ENCODE results near the gene CAMTA1.

The CAMTA1 gene

DNA sequence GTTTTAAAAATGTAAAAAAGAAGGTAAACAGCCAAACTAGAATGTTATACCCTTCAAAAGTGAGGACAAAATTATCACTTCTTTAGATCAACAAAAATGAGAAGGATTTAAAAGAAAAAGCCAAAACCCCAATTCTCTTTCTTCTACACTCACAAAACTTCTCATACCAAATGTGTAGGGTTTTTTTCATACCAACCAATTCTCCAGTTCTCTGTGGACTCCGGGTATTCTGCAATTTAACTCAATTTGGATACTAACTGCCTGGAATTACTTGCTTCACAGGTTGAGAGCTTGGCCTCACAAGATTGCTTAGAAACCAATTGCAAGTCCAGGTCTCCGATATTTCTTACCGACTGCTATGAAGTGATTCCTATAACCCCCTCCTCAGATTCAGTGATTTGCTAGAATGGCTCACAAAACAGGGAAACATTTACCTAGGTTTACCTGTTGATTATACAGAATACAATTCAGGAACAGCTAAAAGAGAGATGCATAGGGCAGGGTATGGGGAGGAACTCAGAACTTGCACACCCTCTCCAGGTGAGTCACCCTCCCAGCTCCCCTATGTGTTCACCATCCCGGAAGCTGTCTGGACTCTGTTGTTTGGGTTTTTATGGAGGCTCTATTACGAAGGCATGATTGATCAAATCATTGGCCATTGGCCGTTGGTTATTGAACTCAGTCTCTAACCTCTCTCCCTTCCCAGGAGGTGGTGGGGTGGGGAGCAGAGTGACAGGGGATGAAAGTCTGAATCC lies 67.1 kb downstream of the CAMTA1 start:
- DNase-seq (ENCODE audit: low spot score): no peak

DNA sequence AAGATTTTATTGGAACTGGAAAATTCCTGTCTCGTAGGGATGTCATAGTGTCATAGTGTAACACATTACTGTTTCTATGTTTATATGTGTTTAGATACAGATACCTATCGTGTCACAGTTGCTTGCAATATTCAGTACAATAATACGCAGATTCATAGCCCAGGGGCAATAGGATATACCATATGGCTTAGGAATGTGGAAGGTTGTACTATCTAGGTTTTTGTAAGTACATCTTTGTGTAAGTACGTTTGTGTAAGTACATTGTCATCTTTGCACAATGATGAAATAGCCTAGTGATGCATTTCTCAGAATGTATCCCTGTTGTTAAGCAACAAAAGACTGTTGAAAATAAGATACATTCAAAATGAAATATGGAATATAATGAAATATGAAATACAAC lies 68.9 kb downstream of the CAMTA1 start:
- no peak for DNase-seq (ENCODE audit: low spot score)

DNA sequence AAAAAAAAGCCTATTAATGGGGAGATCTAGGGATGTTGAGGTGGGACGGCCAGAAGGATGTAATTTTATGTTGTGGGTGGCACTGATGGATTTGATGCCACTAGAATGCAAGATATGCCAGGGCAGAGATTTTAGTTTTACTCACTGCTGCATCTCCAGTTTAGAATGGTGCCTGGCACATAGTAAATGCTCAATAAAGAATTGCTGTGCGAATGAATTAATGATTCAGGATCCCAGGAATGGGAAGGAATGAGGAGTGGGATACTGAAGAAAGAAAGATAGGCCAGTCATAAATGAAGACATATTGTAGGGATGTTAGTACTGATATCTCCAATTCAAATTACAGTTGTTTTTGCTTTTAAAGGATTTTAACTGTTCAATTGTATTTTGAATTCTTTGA lies 72.6 kb downstream of the CAMTA1 start:
- DNase-seq (ENCODE audit: low spot score): no peak

DNA sequence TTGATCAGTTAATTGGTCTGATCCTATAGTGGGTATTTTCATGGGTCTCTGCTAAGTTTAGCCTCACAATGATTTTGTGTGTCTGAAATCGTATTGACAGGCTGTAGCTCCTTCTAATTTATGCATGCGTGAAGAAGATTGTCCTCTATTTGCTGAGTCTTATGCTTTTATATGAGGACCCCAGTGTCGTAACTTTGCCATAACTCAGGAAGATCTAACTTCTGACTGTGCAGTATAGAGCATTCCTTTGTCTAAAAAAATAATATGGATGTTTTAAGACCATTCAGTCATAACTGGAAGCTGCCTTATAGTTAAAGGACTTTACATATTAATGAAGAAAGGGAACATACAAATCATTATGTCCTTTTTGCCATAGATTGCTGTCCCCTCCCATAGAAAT lies 73.3 kb downstream of the CAMTA1 start:
- no peak for DNase-seq (ENCODE audit: low spot score)

DNA sequence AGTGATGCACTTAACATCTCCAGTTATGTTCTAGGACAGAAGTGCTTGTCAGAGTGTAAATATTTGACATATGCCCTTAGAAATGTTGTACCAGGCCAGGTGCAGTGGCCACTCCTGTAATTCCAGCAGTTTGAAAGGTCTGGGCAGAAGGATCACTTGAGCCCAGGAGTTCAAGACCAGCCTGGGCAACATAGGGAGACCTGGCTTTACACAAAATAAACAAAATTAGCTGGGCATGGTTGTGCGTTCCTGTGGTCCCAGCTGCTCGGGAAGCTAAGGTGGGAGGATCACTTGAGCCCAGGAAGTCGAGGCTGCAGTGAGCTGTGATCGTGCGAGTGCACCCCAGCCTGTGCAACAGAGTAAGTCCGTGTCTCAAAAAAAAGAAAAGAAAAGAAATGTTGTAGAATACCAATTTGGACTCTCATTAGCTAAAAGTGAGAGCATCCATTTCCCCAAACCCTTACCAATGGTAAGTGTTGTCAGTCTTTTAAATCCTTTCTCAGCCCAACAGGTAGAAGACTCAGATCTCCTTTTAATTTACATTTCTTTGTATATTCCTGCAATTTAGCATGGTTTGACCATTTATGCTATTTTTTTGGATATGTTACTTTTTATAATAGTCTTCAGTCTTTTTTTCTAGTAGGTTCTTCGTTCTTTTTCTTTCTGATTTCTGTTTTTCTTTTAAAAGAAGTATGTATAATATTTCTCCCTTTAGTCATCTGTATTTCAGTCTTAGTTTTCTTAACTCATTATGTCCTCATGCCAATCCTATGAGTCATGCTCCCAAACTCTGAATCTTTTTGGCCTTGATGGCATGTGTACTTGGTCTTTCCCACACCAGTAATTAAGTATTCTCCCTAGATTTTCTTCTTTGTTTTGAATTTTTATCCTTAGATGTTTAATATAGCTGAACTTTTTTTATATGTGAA lies 74.4 kb downstream of the CAMTA1 start:
- DNase-seq (ENCODE audit: low spot score): no peak

DNA sequence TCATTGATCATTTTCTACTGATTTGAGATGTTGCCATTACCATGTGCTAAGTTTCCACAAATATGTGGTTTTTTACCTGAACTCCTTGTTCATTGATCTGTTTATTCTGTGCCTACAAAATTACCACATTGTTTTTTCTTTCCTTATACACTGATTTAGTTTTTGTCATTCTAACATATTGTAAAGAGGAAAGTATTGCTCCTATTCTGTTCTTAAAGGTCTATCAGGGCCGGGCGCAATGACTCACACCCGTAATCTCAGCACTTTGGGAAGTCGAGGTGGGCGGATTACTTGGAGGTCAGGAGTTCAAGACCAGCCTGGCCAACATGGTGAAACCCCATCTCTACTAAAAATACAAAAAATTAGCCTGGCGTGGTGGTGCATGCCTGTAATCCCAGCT lies 75.1 kb downstream of the CAMTA1 start:
- no peak for DNase-seq (ENCODE audit: low spot score)

DNA sequence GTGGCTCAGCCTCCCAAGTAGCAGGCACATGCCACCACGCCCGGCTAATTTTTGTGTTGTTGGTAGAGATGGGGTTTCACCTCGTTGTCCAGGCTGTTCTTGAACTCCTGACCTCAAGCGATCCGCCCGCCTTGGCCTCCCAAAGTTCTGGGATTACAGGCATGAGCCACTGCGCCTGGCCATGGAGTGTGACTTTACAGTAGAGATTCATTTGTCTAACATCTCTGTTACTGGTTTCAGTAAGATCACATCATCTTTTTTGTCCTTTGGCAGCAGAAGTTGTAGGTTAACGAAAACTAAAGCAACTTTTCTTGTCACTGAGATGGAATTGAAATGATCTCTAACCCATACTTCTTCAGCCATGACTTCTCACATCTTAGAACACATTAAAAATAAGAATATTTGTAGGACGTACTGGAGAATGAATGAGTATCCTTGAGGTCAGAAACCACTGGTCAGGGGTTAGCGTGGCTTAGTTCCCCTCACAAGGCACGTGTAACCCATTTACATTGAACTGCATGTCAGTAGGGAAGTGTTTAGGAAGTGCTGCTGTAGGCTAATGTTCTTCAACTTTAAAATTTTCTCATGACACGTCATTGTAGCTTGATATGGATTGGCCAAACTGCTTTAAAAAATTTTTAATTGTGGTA lies 75.9 kb downstream of the CAMTA1 start:
- no peak for DNase-seq (ENCODE audit: low spot score)

DNA sequence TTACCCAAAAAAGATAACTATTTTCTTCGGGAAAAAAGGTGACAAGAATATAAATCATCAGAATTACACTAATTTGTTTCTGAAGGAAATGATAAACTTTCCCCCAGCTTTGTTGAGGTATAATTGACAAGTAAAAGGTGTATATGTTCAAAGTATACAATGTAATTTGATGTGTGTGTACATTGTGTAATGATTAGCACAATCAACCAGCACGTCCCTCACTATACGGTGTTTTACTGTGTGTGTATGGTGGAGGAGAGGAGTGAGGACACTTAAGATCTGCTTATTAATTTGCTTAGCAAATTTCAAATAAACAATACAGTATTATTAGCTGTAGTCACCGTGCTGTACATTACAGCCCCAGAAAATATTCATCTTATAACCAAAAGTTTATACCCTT lies 77.7 kb downstream of the CAMTA1 start:
- no peak for DNase-seq (ENCODE audit: low spot score)

DNA sequence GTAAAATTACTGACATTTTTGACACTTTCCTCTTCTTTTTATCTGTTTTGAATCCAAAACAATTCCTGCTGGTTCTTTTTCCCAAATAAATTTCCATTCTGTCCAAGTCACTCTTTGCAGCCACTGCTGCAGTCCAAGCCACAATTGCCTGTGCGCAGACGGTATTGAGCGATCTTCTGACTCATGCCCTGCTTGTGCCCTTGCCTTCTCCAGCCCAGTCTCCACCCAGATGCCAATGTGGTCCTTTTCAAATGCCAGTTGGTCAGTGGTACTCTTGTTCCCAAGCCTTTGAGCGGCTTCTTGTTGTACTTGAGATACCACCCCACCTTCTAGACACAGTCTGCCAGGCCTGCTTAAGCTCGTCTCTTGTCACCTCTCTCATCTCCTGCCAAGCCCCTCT lies 78.9 kb downstream of the CAMTA1 start:
- DNase-seq (ENCODE audit: low spot score): no peak

DNA sequence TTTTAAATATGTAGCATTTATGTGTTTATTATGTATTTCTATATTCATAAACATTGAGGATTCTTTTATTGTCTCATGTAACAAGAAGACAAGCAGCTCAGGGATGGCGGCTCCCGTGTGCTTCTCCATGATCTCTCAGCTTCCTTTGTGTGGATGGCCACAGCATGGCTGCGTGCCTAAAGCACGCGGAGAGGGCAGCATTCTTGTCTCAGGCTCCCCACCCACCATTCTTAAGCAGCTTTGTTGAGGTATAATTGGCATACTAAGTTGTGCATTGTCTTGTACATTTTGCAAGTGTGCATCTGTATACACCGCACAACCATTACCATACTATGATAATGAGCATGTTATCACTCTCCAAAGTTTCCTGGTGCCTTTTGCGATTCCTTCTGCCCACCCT lies 81.6 kb downstream of the CAMTA1 start:
- DNase-seq (ENCODE audit: low spot score): no peak

DNA sequence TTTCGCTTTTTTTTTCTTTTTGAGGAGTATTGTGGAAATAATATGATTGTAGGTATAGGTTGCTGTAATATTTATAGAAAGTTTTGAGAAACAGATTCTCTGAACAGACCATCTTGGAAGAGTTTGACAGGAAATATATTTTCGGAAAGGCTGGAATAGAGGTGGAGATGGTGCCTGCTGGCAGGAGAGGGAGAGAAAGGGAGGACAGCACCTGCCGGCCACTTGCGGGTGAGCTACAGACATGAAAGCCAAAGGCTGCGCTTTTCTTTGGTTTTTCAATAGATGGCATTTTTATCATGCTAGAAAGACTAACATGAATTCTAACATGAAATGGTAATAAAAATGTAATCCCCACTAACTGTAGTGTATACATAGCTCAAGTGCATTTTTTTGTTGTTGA lies 82.1 kb downstream of the CAMTA1 start:
- no peak for DNase-seq (ENCODE audit: low spot score)

DNA sequence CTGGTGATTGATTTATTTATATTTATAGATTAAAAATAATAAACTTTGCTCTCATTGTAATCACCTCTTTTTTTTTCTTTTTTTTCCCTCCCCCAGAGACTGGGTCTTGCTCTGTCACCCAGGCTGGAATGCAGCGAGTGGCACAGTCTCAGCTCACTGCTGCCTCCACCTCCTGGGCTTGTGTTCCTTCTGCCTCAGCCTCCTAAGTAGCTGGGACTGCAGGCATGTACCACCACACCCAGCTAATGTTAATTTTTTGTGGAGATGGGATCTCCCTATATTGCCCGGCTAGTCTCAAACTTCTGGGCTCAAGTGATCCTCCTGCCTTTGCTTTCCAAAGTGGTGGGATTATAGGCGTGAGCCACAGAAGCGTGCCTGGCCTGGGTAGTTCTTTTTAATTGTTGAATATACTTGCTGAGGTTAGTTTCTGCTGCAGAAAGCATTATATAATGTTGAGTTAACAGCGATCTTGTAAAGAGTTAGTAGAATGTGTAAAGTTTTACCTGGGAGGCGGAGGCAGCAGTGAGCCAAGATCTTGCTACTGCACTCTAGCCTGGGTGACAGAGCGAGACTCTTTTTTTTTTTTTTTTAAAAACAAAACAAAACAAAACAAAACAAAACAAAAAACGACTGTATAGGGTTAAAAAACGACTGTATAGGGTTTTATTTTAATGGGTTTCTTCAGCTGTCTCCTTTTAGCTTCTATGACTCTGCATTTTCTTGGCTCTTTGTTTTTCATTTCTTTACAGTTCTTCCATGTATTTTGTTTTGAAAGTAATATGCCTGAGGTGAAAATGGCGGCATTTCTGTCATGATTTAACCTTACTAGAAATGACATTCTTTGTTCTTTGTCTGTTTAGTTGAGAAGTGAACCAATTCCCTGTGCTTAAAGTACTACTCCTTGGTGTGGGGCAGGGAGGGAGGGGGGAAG lies 82.7 kb downstream of the CAMTA1 start:
- DNase-seq (ENCODE audit: low spot score): no peak

DNA sequence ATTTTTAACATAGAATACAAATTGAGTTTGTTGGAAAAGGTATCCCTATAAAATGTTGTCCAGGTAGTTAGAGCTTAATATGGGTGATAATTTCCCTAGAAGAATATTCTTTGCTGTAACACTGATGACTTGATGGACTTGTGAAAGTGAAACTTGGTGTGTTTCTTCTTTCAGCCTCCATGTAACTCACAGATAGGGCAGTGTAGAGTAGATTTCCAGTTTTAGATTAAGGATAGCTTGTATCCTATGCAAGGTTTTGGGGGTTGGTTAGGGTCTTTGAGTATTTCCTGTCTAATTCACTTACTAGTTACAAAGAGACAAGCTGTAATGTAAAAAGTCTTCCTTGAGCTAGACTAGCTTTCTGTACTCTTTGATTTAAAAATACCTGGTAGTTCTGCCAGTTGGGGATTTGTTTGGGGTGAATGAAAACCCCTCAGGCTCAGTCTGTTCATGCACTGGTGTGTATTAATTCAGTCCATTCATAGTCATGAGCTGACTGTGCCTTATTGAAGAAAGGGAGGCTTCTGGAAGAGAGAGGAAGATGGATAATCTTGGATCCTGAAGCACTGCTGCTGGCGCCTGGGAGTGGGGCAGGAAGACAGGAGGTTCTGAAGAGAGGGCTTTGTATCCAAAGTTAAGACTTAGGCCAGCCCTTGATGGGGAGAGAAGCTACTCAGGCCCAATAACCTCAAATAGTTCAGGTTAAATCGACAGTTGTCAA lies 83.6 kb downstream of the CAMTA1 start:
- no peak for DNase-seq (ENCODE audit: low spot score)

DNA sequence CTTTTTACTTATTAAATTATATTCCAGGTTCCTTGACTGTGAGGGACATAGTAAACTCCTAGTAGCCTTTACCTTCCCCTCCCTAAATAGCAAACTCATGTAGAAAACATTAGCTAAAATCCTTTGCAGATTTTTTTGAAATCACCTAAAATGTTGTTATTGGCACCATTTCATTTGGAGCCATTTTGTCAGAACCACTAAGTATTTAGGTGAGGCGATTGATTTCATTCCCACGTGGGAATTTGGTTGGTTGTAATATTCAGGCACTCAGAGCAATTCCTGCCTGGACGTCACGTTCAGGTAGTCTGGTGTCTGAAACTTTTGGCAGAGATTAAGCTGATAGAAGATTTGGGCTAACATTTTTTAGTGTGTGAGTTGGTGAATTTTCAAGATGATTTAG lies 84.3 kb downstream of the CAMTA1 start:
- no peak for DNase-seq (ENCODE audit: low spot score)

DNA sequence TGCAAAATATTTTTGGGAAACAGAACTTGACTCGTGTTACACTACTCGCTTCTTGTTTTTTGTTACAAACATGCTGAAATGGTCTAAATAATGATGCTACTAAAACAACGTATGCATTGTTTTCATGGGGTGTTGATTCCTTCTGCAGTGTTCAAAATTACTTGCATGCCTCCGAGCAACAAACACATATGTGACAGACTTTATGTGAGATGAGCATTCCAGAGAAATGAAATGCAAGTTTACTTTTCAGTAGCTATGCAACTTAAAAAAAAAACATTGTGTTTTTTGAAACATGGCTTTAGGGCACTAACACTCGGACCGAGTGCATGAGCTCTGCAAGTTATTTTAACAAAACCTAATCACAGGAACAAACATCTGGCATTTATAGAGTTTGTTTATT lies 84.8 kb downstream of the CAMTA1 start:
- DNase-seq (ENCODE audit: low spot score): no peak

DNA sequence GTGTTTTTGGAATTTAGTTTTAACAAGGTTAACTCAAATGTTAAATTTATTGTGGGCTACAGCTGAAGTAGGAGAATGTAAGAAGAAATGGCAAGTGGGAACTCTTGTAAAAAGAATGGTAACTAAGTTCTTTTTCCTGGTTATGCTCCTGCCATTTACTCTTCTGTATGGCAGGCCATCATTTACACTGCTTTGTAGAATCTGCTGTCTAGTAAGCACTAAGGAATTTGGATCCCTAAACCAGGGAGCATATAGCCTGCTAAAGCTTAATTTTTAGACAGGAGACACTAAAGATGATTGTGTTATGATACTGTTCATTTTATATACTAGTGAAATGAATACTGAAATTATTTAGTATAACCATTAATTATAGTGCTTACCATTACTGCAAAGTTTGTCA lies 85.3 kb downstream of the CAMTA1 start:
- DNase-seq (ENCODE audit: low spot score): no peak

DNA sequence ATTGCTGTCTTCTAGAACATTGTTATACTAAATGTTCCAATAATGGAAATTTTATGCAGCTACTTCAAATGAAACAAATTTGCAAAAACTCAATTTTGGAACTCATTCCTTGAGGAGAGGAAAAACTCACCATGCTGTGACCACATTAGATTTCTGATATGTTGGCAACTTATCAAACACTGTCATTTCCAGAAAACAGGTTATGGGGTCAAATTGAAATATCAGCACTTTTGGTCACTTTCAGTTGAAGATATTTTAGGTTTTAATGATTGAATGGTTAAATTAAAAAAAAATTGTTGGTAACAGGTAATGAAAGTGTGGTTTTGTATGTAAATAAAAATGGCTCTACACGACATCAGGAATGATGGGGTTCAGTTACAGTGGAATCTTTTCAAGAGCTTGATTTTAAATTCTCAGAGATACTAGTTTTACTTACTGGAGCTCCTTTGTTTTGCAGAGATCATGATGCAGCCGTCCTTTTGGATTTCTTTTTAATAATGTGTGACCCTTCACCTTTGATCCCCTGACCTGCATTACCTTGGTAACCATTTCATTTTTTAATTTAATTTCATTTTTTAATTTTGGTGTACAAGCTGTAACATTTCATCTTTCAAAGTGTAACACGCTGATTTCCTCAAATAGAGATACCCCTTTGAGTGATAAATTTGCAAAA lies 86.2 kb downstream of the CAMTA1 start:
- DNase-seq (ENCODE audit: low spot score): no peak

DNA sequence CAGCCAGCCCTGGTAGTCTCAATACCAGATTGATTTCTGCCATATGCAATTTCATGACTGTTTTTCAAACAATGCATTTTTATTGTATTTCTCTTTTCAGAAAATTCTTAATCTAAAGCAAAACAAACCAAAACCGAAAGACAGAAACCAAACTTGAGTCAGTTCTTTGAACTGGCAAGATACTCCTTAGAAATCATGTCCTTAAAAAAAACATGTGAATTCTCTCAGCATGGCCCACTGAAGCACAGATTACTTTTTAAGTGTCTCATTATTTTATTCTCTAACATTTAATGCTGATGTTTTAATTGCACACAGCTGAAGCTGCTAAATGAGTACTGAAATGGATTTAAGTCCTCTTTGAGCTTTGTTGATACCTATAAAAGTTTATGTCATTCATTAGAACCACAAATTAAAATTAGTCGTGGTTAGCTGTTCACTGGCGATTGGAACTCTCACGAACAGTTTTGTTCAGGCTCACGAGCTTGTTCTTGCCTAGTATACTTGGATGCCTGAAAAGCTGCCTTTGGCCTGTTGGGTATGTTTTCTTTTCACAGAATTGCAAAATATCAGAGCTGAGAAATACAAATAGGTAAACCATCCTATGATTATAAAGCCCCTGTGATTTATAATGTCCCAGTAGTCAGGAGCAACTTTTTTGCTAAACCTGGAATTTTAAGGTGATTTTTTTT lies 87.5 kb downstream of the CAMTA1 start:
- no peak for DNase-seq (ENCODE audit: low spot score)

DNA sequence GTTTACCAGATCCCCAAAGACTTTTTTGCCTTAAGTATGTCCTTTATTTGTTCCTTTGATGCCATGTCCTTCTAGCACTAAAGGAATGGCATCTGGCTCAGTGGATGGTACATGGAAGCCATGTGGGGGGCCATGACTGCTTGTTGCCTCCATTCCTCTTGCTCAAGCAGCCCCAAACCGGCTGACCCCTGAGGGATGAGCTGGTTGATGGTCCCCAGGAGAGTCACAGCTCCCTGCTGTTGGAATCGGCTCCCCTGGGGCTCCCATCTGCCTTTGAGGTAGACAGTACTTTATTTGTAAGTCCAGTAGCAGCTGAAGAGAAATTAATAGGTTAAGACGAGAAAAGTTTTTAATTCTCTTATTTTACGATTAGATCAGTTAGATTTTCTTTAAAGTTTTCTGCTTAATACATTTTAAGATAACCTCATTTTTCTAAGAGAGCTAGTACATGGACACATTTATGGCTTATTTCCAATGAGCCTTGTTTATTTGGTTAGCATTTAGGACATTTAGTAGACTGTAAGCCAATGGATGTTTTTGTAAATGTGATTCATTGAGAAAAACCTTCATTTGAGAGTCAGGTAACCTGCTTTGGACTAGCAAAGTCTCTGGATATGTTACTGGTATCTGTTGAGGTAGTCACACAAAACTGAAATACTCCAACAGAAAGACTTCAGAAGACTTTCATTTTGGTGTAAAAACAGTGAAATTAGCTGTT lies 88.2 kb downstream of the CAMTA1 start:
- DNase-seq (ENCODE audit: low spot score): no peak

Data from HuH-7.5 (cell line).